ENCODE data around the gene BMPR1A. TPM values are rescaled to one million over a fixed set of nuclear protein-coding genes. Genes with fewer than 3 reads are reported as not detected.

BMPR1A gene
- polyA plus RNA-seq, 3 donors: 0.25 to 0.67 (median 0.61) TPM

GRCh38 chr10:86941991-86942421 is 185.6 kb downstream of the BMPR1A start:
- H3K4me1 ChIP-seq (ENCODE audit: control insufficient read depth in 1 of 2, insufficient read depth in 2 of 2, low read length in 2 of 2): peaks cover 4 to 6% of the 10 kb centered on the region in 2 donors
- H3K9me3 ChIP-seq (replicated peaks in 1 of 2; ENCODE audit: control insufficient read depth in 1 of 2, insufficient read depth in 1 of 2, low read length in 2 of 2): no peaks in the 10 kb centered on the region
- Mint-ChIP-seq H3K36me3 (no peaks in the 10 kb centered on the region), H3K9me3 (peaks cover 0 to 4% (median 2%) of the 10 kb centered on the region in 7 donors), H3K4me1 (no peaks in the 10 kb centered on the region), H3K4me3 (no peak overlapping the region), H3K27me3 (ENCODE audit: low read depth in 3 of 3) (peaks cover 0 to 5% (median 2%) of the 10 kb centered on the region in 3 donors), H3K27ac (no peak overlapping the region)
- no peaks in the 10 kb centered on the region for H3K36me3 ChIP-seq (replicated peaks in 1 of 2; ENCODE audit: control insufficient read depth in 1 of 2, insufficient read depth in 2 of 2, low read length in 2 of 2)
- TF ChIP-seq CTCF (IDR thresholded peaks at IDR 0.05): no peak
- no peak overlapping the region for H3K9ac ChIP-seq (ENCODE audit: insufficient read depth, low read length, poor library complexity, severe bottlenecking)
- no peak for DNase-seq
- no peaks in the 10 kb centered on the region for H3K79me2 ChIP-seq (ENCODE audit: insufficient read depth, low read length)
- no peaks in the 10 kb centered on the region for H4K20me1 ChIP-seq (ENCODE audit: insufficient read depth, low read length)
- intact Hi-C loops (cut with micrococcal nuclease): no loop called here
- H3K27me3 ChIP-seq (ENCODE audit: control insufficient read depth in 2 of 2, insufficient read depth in 2 of 2, low read length in 2 of 2): peaks cover 0 to 3% of the 10 kb centered on the region in 2 donors
- no peak overlapping the region for H3K4me3 ChIP-seq (replicated peaks in 1 of 3; ENCODE audit: low read depth in 2 of 3, low read length in 3 of 3)
- WGBS (ENCODE audit: insufficient coverage): 95% methylated on average over 12 of the region's 14 CpGs
- H3K4me2 ChIP-seq (replicated peaks; ENCODE audit: extremely low read depth, low read length, poor library complexity, severe bottlenecking): no peak overlapping the region
- H3K27ac ChIP-seq (ENCODE audit: low read depth in 1 of 2, low read length in 2 of 2): no peak overlapping the region
- no peak overlapping the region for H2AFZ ChIP-seq (ENCODE audit: insufficient read depth, low read depth, low read length, poor library complexity, severe bottlenecking)

- Mint-ChIP-seq H3K27ac (no peak overlapping the region), H3K9me3 (peaks cover 0 to 4% (median 2%) of the 10 kb centered on the region in 7 donors), H3K4me1 (no peaks in the 10 kb centered on the region), H3K27me3 (ENCODE audit: low read depth in 3 of 3) (peaks cover 2 to 6% (median 5%) of the 10 kb centered on the region in 3 donors), H3K36me3 (no peaks in the 10 kb centered on the region), H3K4me3 (no peak overlapping the region)
- WGBS (ENCODE audit: insufficient coverage): 94% methylated on average over 93 of the region's 94 CpGs
- intact Hi-C loops (cut with micrococcal nuclease): no loop called here
- Histone ChIP-seq H3K9ac (ENCODE audit: insufficient read depth, low read length, poor library complexity, severe bottlenecking) (no peak overlapping the region), H2AFZ (ENCODE audit: insufficient read depth, low read depth, low read length, poor library complexity, severe bottlenecking) (no peak overlapping the region), H3K4me2 (replicated peaks; ENCODE audit: extremely low read depth, low read length, poor library complexity, severe bottlenecking) (no peak overlapping the region), H3K4me1 (ENCODE audit: control insufficient read depth in 1 of 2, insufficient read depth in 2 of 2, low read length in 2 of 2) (peaks cover 4 to 6% of the 10 kb centered on the region in 2 donors), H3K9me3 (replicated peaks in 1 of 2; ENCODE audit: control insufficient read depth in 1 of 2, insufficient read depth in 1 of 2, low read length in 2 of 2) (no peaks in the 10 kb centered on the region), H4K20me1 (ENCODE audit: insufficient read depth, low read length) (no peaks in the 10 kb centered on the region), H3K27me3 (ENCODE audit: control insufficient read depth in 2 of 2, insufficient read depth in 2 of 2, low read length in 2 of 2) (peaks cover 0 to 3% of the 10 kb centered on the region in 2 donors), H3K36me3 (replicated peaks in 1 of 2; ENCODE audit: control insufficient read depth in 1 of 2, insufficient read depth in 2 of 2, low read length in 2 of 2) (no peaks in the 10 kb centered on the region), H3K4me3 (replicated peaks in 1 of 3; ENCODE audit: low read depth in 2 of 3, low read length in 3 of 3) (no peak overlapping the region), H3K27ac (ENCODE audit: low read depth in 1 of 2, low read length in 2 of 2) (no peak overlapping the region), H3K79me2 (ENCODE audit: insufficient read depth, low read length) (no peaks in the 10 kb centered on the region)
- TF ChIP-seq CTCF (IDR thresholded peaks at IDR 0.05): no peak
- no peak for DNase-seq
Observed at GRCh38 chr10:86942441-86943315, 186.3 kb downstream of the BMPR1A start.

All from CD14-positive monocyte (primary cell).